Activated T-cell treated with anti-CD3 and anti-CD28 coated beads for 24 hours (primary cell): Measurements from ENCODE around the gene SORCS3.
"Not testable (repeated sequence)": the region's sequence is repeated elsewhere in the genome, so short reads cannot be mapped to it uniquely, and the experiment has no call there.

ENCODE experiments used
- DNase-seq: peaks from one replicate; pipeline ENCODE4 v3.0.0-alpha.2; 2020; ENCODE audit warnings: low read depth

The SORCS3 gene

GRCh38 chr10:104690959-104691358 lies 49.9 kb downstream of the SORCS3 start:
- no peak for DNase-seq

- no peak for DNase-seq
These were observed 53.0 kb downstream of the SORCS3 start for GRCh38 chr10:104694074-104694473.

- DNase-seq = not testable (repeated sequence)
These were observed 62.2 kb downstream of the SORCS3 start for GRCh38 chr10:104703262-104703661.

DNA sequence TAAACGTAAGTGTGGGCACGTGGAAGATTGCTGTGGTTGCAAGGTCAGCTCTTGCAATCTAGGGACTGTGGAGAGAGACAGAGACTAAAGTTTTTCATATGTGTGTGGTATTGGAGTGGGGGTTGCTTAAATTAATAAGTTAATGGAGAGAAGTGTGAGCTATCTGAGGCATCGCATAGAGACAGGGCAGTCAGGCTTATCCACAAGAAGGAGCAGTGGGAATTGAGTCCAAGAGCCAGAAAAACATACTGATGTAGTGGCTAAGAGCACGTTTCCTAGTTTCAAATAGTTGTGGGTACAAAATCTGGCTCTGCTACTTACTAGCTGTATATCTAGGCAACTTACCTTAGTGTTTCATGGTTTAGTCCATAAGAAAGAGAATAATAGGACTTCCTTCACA lies 65.8 kb downstream of the SORCS3 start:
- DNase-seq = no peak

DNA sequence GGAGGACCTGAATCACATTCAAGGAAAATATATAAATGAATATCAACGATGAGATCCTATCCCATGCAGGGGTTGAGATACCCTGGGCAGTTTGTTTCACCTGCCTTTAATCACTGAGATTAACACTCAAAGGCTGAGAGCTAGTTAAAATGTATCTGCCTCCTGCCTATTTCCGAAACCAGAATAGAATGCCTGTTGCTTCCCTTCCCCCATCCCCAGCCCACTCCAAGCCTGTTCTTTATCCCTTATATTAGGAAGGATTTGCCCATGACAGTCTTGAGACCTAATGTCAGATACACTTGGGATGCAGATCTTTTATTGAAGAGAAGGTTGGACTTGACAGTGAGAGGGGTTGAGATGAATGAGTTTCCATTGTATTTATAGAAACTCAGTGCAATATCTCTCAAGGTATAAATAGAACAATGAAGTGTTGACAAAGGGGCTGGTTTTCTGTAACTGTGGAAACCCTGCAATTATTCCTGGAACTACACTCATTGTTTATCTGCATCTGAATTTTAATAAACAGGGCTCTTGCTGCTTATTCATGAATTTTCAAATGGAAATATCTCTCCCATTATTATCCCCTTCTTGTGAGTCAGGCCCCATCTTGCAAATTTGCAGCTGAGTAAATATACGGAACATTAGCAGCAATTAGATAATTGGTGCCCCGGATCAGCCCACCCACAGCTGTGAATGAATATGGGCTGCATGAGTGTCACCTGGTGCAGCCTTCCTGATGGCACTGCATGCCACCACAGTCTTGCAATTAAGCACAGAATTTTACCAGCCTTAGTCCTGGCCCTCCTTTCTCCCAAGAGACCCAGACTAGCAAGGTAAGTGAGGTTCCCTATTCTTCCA lies 66.7 kb downstream of the SORCS3 start:
- no peak for DNase-seq

GRCh38 chr10:104711302-104711721 lies 70.2 kb downstream of the SORCS3 start:
- no peak for DNase-seq

- not testable (repeated sequence) for DNase-seq
These were observed 89.5 kb downstream of the SORCS3 start for GRCh38 chr10:104730593-104730992.

- DNase-seq = no peak
These were observed 90.1 kb downstream of the SORCS3 start for GRCh38 chr10:104731192-104731591.

DNA sequence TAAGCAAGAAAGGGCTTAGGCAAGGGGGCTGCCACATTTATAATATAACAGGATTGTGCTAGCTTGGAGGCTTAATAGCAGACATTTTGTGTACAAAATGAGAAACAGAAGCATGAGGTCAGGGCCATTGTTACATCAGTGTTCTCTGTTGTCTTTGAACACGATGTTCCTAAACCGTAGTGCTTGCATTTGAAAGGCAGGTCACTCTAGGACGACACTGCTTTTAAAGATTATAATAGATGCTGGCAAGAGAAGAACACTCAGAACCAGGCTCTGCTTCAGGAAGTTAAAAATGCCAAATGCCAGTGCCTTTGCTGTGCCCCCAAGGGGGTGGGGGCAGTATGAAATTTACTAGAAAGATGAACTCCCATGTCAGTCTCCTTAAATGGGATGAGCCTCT lies 91.1 kb downstream of the SORCS3 start:
- no peak for DNase-seq

DNA sequence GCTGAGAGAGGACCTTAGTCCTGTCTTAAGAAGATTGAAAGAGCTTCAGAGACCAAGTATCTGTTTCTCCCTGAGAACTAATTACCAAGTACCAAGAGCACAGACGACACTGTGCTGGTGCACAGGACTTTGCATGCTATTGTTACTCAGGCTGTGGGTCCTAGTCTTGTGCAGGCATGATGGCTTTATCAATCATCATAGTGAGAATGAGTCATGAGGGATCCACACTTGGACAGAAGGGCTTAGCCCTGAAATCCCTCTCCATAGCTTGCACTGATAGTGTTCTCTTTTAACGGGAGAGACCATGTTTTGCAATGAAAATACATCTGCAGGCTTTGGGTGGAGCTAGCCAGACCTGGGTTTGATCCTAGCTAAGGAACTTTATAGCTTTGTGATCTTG lies 93.3 kb downstream of the SORCS3 start:
- DNase-seq = no peak

DNA sequence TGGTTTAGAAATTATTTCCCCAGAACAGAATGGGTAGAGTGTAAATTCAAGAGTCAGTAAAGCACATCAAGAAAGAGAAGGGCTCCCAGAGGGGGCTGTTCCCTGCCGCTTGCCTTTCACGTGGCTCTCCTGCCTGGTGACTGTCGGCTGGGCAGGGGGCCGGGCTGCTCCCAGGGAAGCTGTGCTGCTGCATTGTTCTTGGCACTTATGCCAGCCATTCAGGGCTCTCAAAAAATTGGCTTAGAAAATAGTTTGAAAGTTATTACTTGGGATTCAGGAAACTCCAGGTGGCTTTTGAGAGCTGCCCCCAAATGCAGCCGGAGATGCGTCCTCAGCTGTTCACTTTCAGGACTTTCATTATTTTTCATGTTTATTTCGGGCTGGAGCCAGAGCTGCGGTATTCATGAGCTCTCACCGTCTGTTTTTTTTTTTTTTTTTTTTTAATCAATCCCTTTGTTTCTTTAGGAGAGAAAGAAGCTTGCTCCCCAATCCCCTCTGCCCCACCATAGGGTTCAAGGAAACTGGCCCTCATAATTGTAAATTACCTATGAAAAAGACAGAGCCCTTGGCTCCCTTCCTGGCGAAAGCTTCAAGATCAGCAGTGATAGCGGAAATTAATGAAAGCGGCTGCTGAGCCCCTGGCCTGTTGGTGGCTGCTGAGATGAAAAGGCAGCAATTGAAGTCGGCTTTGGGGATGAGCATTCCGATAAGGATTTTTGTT lies 94.1 kb downstream of the SORCS3 start:
- no peak for DNase-seq

GRCh38 chr10:104735757-104736391 lies 94.8 kb downstream of the SORCS3 start:
- DNase-seq = no peak

DNA sequence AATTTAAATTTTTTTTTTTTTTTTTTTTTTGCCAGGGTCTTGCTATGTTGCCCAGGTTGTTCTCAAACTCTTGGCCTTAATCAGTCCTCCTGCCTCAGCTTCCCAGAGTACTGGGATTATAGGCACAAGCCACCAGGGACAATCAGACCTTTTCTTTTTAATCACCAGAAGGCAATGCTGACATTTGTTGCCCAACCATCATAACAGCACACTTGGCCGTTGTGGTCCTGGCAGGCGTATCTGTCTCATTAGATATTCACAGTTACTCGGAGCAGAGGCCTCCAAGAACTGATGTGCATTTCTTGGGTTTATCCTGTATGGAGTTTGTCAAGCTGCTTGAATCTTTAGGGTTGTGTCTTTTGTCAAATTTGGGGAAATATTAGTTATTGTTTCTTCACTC lies 100.0 kb downstream of the SORCS3 start:
- DNase-seq = no peak

DNA sequence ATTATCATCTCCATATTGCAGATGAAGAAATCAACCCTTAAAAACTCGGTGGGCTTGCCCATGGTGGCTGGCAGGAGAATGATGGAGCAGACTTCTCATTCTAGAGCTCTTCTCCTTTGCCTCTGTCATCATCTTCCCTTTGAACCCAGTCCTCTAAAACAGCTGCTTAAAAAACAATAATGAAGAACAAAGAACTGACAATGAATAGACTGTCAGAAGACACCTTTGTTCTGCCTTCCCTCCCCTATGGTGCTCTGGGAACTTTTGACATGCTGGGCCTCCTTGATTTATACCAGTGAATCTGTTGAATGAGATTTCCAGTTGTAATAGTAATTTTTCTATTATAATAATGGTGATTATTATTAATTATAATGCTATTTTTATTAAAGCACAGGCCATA lies 103.0 kb downstream of the SORCS3 start:
- no peak for DNase-seq

DNA sequence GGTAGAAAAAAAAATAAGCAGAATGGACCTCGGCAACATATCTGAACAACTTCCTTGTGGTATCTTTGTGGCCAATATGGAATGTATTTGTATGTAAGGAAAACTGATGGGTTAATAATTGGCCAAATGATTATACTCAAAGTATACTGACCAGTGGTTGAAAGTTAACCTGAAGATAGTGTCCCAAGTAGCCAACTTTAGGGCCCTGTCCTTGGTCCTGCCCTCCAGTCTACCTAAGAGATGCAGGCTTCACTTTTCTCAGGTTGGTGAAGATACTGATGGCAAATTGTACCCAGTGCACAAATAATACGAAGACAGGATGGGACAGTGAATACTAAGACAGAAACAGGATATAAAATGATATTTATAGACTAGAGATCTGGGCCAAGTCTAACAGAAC lies 109.2 kb downstream of the SORCS3 start:
- no peak for DNase-seq

- DNase-seq = no peak
These were observed 121.7 kb downstream of the SORCS3 start for GRCh38 chr10:104762793-104763192.

GRCh38 chr10:104766341-104766740 lies 125.3 kb downstream of the SORCS3 start:
- no peak for DNase-seq

- no peak for DNase-seq
These were observed 126.2 kb downstream of the SORCS3 start for GRCh38 chr10:104767282-104767681.

GRCh38 chr10:104767745-104768144 lies 126.7 kb downstream of the SORCS3 start:
- DNase-seq = no peak

- no peak for DNase-seq
These were observed 132.0 kb downstream of the SORCS3 start for GRCh38 chr10:104773105-104773504.

GRCh38 chr10:104774234-104774633 lies 133.1 kb downstream of the SORCS3 start:
- no peak for DNase-seq

DNA sequence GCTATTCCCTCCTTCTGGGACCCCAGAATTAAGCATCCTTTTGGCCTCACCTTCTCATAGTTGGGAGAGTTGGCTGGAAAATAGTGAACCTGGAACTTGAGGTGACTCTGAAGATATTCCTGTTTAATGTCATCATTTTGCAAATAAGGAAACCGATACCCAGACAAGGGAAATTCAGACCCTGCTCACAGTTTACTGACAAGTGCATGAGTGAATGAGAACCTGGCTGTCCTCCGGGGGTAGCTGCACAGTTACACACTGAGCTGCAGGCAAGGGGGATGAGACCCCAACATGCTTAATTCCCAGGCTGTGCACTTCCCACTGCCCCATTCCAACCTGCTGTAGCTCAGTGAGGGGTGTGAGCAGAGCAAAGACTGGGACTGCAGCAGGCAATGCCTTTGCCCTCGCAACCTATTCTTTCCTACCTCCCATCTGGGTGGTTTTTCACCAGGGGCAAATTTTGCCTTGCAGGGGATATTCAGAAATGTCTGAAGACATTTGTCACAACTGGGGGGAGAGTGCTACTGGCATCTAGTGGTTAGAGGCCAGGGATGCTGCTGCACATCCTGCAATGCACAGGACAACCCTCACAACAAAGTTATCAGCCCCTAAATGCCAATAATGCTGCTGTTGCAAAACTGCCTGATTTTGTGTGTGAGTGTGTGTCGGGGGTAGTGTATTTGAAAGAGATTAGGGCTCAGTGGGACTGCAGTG lies 136.2 kb downstream of the SORCS3 start:
- DNase-seq = no peak
